HK-2 (cell line): Measurements from ENCODE around the gene CRYGN.

Experiments used
- DNase-seq: peaks from one replicate; pipeline ENCODE4 v3.0.0-alpha.2; 2018; ENCODE audit not compliant: unreplicated experiment

The CRYGN gene

DNA sequence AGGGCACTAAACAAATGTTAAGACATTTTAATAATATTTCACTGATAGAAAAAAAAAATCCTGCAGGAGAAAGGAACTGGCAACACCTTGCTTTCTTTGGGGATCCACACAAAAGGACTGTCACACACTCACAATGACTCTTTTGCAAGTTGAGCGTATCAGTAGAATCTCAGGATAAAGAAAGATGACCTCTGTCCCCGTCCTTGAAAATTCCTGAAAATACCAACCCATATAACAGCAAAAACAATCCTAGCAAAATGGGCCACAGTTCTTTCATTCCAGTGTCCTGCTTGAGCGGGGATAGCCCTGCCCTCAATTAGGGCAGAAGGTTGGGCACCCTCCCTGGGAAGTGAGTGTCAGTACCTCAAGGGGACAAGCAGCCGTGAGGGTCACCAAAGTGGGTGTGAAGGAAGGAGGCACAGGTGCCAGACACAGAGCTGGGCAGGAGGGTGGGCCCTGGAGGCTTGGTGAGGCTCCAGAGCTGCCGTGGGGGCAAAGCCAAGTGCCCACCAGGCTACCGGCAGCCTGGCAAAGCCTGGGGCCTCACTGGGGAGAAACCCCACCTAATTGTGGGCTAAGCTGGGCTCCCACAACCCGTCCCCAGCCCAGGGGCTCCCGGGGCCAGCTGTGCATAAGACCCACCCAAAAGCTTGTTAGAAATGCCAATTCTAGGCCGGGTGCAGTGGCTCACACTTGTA, 32.9 kb downstream of the CRYGN start:
- no peak for DNase-seq

DNA sequence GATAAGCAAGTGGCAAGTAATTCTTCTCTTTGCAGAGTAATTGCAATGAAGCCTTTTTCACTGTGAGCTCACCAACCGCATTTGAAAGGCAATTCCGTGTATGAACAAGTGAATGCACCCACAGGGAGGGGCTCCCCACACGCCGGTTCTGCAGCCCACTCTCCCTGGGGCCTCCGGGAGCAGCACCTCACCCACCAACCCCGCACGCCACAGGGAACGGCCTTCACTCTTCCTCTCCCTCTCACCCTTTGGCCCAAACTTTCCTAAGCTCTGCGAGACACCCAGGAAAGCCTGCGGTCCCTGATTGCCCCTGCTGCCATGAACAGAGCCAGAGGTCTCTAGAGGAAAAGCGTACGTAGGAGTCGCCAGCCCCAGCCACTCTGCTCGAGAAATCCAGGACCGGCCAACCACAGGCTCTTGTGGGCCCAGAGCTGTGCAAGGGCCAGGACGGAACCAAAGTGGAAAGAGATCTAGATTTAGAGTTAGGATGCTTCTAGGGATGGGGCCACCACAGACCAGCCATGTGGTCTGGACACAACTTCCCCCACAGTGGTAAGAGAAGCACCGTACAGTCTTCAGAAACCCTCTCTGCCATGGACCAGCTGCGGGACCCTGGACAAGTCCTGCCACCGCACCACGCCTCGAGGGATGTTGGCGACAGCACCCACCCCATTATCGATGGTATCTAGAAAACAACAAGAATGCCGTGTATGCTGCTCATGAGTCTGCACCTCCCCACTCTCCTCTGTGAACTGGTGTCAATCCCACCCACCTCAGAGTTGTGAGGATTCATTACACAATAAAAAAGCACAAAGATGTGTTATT, 33.7 kb downstream of the CRYGN start:
- no peak for DNase-seq

GRCh38 chr7:151405588-151405987, 34.4 kb downstream of the CRYGN start:
- DNase-seq = no peak

- no peak for DNase-seq
Observed at GRCh38 chr7:151405056-151405455, 34.9 kb downstream of the CRYGN start.

DNA sequence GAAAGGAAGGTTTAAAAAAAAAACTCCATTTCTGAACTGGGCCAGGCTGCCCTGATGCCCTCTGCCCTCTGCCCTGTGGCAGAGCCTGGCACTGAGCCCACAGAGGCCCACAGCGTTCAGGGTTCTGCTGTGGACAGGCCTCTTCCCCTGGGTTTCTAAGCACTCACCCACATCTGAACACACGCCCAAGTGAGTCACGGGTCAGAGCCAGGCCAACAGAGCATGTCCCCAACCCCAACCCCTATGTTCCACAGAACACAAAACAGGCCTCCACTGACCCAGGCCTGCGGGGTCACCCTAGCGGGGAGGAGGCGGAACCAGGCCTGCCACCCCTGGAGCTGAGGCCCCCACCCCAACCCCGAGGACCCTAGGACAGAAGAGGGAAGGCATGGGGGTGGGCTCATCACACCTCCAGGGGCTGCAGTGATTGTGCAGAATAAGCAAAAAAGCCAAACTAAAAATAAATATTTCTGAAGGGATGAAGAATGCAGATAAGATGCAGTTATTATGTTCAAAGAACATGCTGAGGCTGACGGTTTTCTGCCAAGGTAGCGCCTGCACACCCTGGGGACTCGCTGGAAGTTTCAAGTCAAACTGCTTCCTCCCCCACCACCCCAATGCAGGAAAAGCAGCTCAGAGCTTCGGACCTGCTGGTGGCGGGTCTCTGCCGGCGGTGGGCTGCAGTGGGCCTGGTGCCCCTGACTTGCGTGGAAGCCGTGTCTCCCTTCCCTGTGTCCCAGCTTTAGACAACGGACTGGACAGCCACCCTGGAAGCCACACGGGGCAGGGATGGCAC, 35.5 kb downstream of the CRYGN start:
- no peak for DNase-seq

- no peak for DNase-seq
Observed at GRCh38 chr7:151403764-151404163, 36.2 kb downstream of the CRYGN start.

GRCh38 chr7:151402029-151402835, 37.7 kb downstream of the CRYGN start:
- no peak for DNase-seq

- no peak for DNase-seq
Observed at GRCh38 chr7:151400626-151401315, 39.2 kb downstream of the CRYGN start.

- no peak for DNase-seq
Observed at GRCh38 chr7:151399906-151400305, 40.0 kb downstream of the CRYGN start.

DNA sequence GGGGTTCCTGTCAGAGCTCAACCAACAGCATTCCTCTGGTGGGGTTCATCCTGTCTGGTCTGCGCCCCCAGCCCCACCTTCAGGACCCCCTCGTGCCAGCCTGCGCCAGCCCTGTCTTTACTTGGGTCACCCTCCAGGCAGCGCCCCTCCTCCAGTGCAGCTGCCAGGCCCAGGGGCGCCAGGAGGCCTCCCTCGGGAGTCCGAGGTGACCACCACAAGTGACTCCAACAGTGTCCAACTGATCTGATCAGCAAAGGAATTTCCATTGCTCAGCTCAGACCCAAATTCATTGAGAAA, 40.7 kb downstream of the CRYGN start:
- DNase-seq = no peak

DNA sequence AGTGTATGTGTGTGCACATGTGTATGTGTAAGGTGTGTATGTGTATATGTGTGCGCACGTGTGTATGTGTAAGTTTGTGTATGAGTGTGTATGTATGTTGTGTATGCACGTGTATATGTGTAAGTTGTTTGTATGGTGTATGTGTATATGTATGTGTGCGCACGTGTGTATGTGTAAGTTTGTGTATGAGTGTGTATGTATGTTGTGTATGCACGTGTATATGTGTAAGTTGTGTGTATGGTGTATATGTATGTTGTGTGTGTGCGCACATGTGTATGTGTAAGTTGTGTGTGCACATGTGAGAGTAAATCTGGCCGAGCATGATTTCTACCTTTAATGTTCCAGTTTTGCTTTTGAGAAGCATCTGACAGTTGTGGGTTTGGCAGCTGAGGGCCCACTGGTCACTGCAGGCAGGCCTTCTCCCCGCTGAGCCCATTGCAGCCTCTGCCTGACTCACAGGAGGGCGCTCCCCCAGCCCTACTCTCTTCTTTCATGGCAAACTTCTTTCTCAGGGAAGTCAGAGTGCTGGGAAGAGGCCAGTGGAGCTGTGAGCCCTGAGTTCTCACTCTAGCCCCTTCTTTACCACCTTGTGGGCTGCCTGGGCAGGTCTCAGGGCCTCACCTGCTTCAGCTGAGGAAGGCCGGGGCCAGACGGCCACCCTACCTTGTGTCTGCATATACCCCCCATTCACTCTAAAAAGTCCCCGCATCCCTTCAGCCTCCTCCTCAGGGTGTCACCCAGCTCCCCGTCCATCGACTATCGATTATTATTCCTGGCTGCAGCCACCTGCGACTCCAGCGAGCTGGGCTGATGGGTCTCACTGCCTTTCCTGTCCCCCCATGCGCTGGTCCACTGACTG, 41.3 kb downstream of the CRYGN start:
- DNase-seq = no peak

DNA sequence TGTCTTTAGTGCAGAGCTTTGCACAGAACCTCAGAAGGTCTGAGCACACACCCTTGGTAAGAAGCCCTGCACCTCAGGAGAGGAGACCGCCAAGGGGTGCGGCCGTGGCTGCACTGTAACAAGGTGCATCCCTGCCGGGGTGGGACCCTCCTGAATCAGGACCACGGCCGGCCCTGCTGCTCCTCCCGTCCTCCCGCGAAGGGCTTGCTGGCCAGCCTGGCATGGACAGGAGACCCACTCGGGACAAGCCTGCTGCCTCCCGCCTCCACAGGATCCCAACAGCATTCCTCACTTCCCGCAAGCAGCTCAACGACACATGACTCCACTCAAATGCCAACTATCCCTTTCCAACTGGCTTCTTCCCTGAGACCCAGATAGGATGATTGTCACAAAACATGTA, 42.9 kb downstream of the CRYGN start:
- no peak for DNase-seq

DNA sequence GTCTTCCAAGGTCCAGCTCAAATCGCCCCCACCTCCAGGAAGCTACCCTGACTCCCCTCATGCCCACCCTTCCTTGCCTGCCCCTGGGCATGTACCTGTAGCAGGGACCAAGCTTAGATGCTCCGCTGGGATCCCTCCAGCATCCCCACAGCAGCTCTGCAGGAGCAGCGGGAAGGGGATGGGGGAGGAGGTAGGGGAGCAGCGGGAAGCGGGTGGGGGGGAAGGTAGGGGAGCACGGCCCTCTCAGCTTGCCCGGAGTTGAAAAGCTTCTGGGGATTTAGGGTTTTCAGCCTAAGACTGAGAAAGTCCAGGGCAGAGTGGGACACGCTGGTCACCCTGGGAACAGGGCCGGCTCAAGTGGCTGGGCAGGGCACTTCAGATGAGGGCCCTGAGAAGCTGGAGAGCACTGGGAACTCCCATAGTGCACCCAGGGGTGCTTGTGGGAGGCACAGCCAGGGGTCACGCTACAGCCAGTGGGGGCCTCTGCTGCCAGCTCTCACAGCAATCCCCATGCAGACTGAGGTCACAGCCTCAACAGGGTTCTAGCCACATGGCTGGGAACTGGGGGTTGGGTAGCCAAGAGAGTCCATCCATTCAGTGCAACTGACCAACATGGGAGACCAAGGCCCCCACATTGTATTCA, 43.5 kb downstream of the CRYGN start:
- no peak for DNase-seq

- DNase-seq = no peak
Observed at GRCh38 chr7:151395036-151395367, 44.9 kb downstream of the CRYGN start.

DNA sequence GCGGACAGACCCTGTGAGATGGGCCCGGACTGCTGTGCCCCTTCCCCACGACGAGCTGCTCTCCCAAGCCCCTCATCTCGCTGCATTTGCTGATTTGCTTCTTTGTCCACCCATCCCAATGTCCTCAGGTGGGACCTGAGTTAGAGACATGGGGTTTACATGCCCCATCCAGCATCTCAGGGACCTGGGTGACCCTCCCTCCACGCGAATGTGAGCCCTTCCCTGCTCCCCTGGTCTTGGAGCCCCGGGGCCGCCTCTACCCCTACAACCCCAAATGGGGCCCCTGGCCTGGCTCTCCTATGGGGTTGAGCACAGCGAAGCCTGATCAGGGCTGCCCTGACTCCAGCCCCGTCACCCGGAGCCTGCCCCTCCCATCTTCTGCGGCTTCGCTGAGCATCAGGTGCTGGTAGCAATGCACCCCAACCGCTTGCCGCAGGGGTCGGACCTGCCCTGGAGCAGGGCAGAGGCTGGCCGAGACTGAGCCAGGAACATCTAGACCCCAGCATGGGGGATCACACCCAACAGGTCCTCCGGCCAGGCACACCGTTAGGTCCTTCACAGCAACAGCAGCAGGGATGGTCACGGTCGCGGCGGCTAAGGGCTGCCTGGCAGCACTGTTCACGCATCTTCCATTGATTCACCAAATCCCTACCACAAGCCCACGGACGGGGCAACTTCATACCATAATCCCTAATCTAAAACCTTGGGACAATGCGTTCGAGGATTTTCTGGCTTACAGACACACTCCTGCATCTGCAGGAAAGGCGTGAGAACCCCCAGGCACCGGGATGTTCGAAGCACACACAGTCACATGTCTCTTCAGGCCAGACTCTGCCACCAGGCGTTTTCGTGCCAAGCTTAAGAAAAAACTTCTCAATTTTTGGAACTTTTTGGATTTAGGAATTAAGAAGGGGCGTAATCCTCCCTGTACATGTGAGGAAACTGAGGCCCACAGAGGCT, 45.6 kb downstream of the CRYGN start:
- DNase-seq = no peak

- DNase-seq = no peak
Observed at GRCh38 chr7:151393031-151393977, 46.6 kb downstream of the CRYGN start.

- DNase-seq = no peak
Observed at GRCh38 chr7:151392426-151392825, 47.5 kb downstream of the CRYGN start.

- no peak for DNase-seq
Observed at GRCh38 chr7:151392002-151392401, 47.9 kb downstream of the CRYGN start.
